ENCODE data around the gene ARAP2. TPM values are rescaled to one million over a fixed set of nuclear protein-coding genes. Genes with fewer than 3 reads are reported as not detected.

Gene ARAP2
- total and polyA plus RNA-seq, 11 donors = 0.38 to 17.0 (median 3.4) TPM

DNA sequence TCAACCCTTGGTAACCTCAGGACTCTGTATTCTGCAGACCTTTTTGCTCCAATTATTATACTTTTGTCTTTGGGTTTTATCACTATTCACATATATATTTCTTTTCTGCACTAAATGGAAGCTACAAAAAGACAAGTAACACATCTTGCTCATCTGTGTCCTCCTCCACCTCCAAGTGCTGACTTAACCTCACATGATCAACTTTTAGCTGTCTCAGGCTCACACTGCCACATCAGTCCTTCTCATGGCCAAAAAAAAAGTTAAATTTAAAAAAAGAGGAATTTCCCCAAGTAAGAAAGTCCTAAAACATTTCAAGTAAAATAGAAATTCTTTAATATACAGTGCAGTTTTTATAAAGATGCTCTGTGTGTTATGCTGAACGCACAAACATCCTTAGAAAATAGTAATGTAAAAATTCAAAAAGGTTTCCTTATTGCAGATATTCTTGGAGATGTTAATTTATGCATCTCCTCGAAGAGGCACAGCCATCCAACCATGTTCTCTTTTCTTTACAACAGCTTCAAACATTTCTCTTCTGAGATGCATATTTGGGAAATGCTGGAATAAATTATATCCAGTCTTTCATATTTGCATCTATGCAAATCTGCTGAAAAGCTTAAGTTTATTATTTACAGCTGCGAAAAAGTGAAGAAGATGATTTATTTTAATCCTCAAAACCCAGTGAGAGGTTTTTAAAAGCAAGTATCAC, 37.6 kb downstream of the ARAP2 start:
- H3K36me3 ChIP-seq = peaks cover 0 to 10% (median 0%) of the 10 kb centered on the region in 9 donors
- WGBS, 4 donors = 71 to 80% (median 75%) methylated on average over 3 of the region's 3 CpGs
- H3K27me3 ChIP-seq = no peaks in the 10 kb centered on the region
- peaks cover 0 to 9% (median 0%) of the 10 kb centered on the region in 12 donors for H3K4me1 ChIP-seq
- ATAC-seq (no peak), DNase-seq (no peak)
- no peak overlapping the region for H3K4me3 ChIP-seq
- TF ChIP-seq POLR2A (IDR thresholded peaks at IDR 0.05) = no peak
- TF ChIP-seq, protein P1, sequence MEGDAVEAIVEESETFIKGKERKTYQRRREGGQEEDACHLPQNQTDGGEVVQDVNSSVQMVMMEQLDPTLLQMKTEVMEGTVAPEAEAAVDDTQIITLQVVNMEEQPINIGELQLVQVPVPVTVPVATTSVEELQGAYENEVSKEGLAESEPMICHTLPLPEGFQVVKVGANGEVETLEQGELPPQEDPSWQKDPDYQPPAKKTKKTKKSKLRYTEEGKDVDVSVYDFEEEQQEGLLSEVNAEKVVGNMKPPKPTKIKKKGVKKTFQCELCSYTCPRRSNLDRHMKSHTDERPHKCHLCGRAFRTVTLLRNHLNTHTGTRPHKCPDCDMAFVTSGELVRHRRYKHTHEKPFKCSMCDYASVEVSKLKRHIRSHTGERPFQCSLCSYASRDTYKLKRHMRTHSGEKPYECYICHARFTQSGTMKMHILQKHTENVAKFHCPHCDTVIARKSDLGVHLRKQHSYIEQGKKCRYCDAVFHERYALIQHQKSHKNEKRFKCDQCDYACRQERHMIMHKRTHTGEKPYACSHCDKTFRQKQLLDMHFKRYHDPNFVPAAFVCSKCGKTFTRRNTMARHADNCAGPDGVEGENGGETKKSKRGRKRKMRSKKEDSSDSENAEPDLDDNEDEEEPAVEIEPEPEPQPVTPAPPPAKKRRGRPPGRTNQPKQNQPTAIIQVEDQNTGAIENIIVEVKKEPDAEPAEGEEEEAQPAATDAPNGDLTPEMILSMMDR (IDR thresholded peaks at IDR 0.05) = no peak
- H3K9me3 ChIP-seq = no peaks in the 10 kb centered on the region
- no peak overlapping the region for H3K27ac ChIP-seq
- intact Hi-C loops (cut with DNase I) = no loop called here

DNA sequence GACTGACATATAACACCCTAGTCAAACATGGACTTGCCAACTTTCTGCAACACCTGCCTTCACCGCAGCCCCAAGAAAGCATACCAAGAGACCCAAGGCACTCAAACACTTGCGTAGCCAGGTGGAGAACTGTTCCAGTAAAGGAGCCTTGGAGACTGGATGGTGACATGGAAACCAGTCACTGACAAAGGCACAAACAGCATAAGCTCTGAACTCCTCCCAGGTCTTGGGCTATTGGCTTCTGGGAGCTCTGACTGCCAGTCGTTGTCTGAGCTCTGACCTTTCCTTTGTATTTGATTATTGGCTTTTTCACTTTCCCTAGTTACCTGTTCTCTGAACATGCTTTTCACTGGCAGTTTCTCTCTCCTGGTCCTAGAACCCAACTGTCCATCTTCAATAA, 38.3 kb downstream of the ARAP2 start:
- TF ChIP-seq POLR2A (IDR thresholded peaks at IDR 0.05) = no peak
- TF ChIP-seq, protein P1 (IDR thresholded peaks at IDR 0.05) = no peak
- Histone ChIP-seq H3K4me3 (no peak overlapping the region), H3K27me3 (no peaks in the 10 kb centered on the region), H3K9me3 (no peaks in the 10 kb centered on the region), H3K4me1 (peaks cover 0 to 9% (median 0%) of the 10 kb centered on the region in 12 donors), H3K27ac (no peak overlapping the region), H3K36me3 (peaks cover 0 to 10% (median 3%) of the 10 kb centered on the region in 9 donors)
- DNase-seq (no peak), ATAC-seq (no peak)
- intact Hi-C loops (cut with DNase I) = no loop called here
- WGBS, 4 donors = 81 to 89% (median 84%) methylated on average over 3 of the region's 3 CpGs

DNA sequence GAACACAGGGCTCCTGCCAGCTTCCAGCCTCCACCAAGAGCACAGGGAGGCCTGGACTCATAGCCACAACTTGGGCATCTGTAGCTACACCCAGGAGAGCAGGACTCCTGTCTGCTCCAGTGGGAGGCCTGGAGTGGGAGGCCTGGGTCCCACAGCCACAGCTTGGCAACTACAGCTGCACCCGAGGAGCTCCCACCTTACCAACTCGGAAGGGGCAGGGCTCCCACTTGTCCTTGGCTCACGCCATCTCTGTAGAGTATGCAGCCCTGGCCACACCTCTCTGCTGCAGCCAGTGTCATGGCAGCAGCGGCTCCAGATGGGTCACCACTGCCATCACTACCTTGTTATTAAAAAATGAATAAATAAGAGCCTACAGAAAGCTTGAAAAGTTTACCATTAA, 45.5 kb downstream of the ARAP2 start:
- intact Hi-C loops (cut with DNase I) = no loop called here
- H3K27me3 ChIP-seq = no peaks in the 10 kb centered on the region
- H3K27ac ChIP-seq = no peak overlapping the region
- peaks cover 0 to 16% (median 0%) of the 10 kb centered on the region in 9 donors for H3K36me3 ChIP-seq
- DNase-seq (peak in 1 of 5 donors; percentile 28), ATAC-seq (no peak)
- no peaks in the 10 kb centered on the region for H3K9me3 ChIP-seq
- WGBS, 4 donors = 86 to 94% (median 88%) methylated on average over 4 of the region's 4 CpGs
- H3K4me3 ChIP-seq = no peak overlapping the region
- TF ChIP-seq, protein P1 (IDR thresholded peaks at IDR 0.05) = no peak
- no peak for TF ChIP-seq POLR2A (IDR thresholded peaks at IDR 0.05)
- no peaks in the 10 kb centered on the region for H3K4me1 ChIP-seq

DNA sequence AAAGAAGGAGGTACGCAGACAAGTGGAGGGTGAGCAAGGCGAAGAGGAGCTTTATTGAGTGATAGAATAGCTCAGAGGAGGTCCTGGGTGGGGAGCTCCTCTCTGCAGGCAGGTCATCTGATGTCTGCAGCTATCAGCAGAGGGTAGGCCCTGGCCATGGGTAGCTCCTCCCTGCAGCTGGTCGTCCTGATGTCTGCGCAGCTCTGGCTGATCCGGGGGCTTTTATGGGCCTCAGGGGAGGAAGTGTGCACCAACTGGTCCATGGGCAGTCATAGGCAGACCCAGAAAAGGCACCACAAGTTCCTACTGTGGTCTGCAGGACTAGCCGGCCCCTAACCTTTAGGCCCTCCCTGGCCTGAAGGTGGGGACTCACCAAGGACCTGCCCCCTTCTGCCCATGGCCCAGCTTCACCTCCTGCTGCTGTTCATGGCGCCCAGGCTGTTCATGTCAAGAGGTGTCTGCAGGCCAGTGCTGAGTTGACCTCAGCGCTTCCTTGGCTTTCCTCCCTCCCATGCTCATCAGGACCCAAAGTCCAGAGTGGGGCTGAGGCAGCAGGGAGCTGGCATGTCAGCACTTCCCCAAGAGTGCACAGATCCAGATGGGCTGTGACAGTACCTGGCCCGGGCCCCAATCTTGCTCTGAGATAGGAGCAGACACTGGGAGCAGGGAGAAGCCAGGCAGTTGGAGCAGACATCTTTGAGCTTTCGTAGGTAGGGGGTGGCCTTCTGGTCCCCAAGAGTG, 46.1 kb downstream of the ARAP2 start:
- no peaks in the 10 kb centered on the region for H3K4me1 ChIP-seq
- TF ChIP-seq, protein P1 (IDR thresholded peaks at IDR 0.05) = no peak
- no peak for TF ChIP-seq POLR2A (IDR thresholded peaks at IDR 0.05)
- intact Hi-C loops (cut with DNase I) = no loop called here
- 80 to 87% (median 85%) methylated on average over 3 to 10 of the region's 10 CpGs for WGBS, 4 donors
- H3K9me3 ChIP-seq = no peaks in the 10 kb centered on the region
- no peak overlapping the region for H3K27ac ChIP-seq
- no peaks in the 10 kb centered on the region for H3K27me3 ChIP-seq
- ATAC-seq (no peak), DNase-seq (peak in 1 of 5 donors; percentile 43)
- H3K36me3 ChIP-seq = peaks cover 0 to 16% (median 0%) of the 10 kb centered on the region in 9 donors
- no peak overlapping the region for H3K4me3 ChIP-seq
